Measurements from ENCODE around the gene GGT6. TPM values are rescaled to one million over a fixed set of nuclear protein-coding genes. Genes with fewer than 3 reads are reported as not detected.

The GGT6 gene
- total and polyA plus RNA-seq, 8 donors = 20.7 to 36.1 (median 32.9) TPM

GRCh38 chr17:4556996-4557395, 3.4 kb downstream of the GGT6 start:
- H3K9me3 ChIP-seq = no peaks in the 10 kb centered on the region
- no peak for TF ChIP-seq CTCF (IDR thresholded peaks at IDR 0.05)
- FAIRE-seq (no peak), DNase-seq (no peak), ATAC-seq (no peak)
- peaks cover 18 to 27% (median 23%) of the 10 kb centered on the region in 3 donors for H3K4me1 ChIP-seq
- intact Hi-C loops (cut with DNase I) = no loop called here
- H3K27ac ChIP-seq = no peak overlapping the region
- WGBS, 2 donors = 81% methylated on average over 4 of the region's 4 CpGs
- H3K27me3 ChIP-seq = no peaks in the 10 kb centered on the region
- peaks cover 0 to 15% (median 14%) of the 10 kb centered on the region in 3 donors for H3K36me3 ChIP-seq
- no peak overlapping the region for H3K4me3 ChIP-seq

- DNase-seq (peak in 1 of 6 donors; percentile 40), ATAC-seq (no peak), FAIRE-seq (no peak)
- no peaks in the 10 kb centered on the region for H3K9me3 ChIP-seq
- intact Hi-C loops (cut with DNase I) = no loop called here
- H3K36me3 ChIP-seq = peaks cover 0 to 23% (median 22%) of the 10 kb centered on the region in 3 donors
- no peaks in the 10 kb centered on the region for H3K27me3 ChIP-seq
- peaks cover 18 to 26% (median 21%) of the 10 kb centered on the region in 3 donors for H3K4me1 ChIP-seq
- peak overlapping the region; percentile 64 to 98 (median 76) for H3K4me3 ChIP-seq
- no peak for TF ChIP-seq CTCF (IDR thresholded peaks at IDR 0.05)
- 64 to 67% methylated on average over 17 of the region's 17 CpGs for whole genome bisulfite sequencing, 2 donors
- peak overlapping the region; percentile 45 to 80 (median 63) for H3K27ac ChIP-seq
These were observed 4.3 kb downstream of the GGT6 start for GRCh38 chr17:4555873-4556759.

GRCh38 chr17:4554997-4555799, 5.2 kb downstream of the GGT6 start, which contains the start of gene MYBBP1A:
MYBBP1A (minus strand) TSS chr17:4555384; CDS start chr17:4555324, 60 bp downstream.
- intact Hi-C loops (cut with DNase I) = no loop called here
- FAIRE-seq = peak; percentile 37
- TF ChIP-seq CTCF (IDR thresholded peaks at IDR 0.05) = no peak

GRCh38 chr17:4554441-4554996, 5.9 kb downstream of the GGT6 start:
- intact Hi-C loops (cut with DNase I) = no loop called here
- H3K36me3 ChIP-seq = peaks cover 7 to 37% (median 37%) of the 10 kb centered on the region in 3 donors
- peak overlapping the region; percentile 64 to 98 (median 76) for H3K4me3 ChIP-seq
- FAIRE-seq (no peak), ATAC-seq (peak in 3 of 4 donors; percentile 7 to 17 (median 9)), DNase-seq (peak in 4 of 6 donors; percentile 52 to 82 (median 66))
- WGBS, 2 donors = 13 to 14% methylated on average over 18 of the region's 18 CpGs
- no peaks in the 10 kb centered on the region for H3K27me3 ChIP-seq
- H3K27ac ChIP-seq = no peak overlapping the region
- no peaks in the 10 kb centered on the region for H3K9me3 ChIP-seq
- H3K4me1 ChIP-seq = peaks cover 12 to 21% (median 15%) of the 10 kb centered on the region in 3 donors
- TF ChIP-seq CTCF (IDR thresholded peaks at IDR 0.05) = no peak

More at GRCh38 chr17:4554997-4555799, 5.2 kb downstream of the GGT6 start, which contains the start of gene MYBBP1A:
- peak; percentile 89 to 95 (median 94) for ATAC-seq
- Histone ChIP-seq H3K27me3 (no peaks in the 10 kb centered on the region), H3K36me3 (peaks cover 3 to 32% (median 31%) of the 10 kb centered on the region in 3 donors), H3K4me3 (peak within 1 kb of the TSS; percentile 64 to 98 (median 76)), H3K27ac (peak within 1 kb of the TSS; percentile 45 to 80 (median 63)), H3K9me3 (no peaks in the 10 kb centered on the region), H3K4me1 (peaks cover 12 to 21% (median 15%) of the 10 kb centered on the region in 3 donors)
- peak; percentile 95 to 99 (median 97) for DNase-seq
- WGBS, 2 donors = 1% methylated on average over 69 of the region's 69 CpGs

Measured in pancreas (tissue), 10 donors.